ENCODE results near the gene PDIK1L.

Gene PDIK1L

GRCh38 chr1:26078286-26079177 is 33.1 kb upstream of the PDIK1L start:
- H3K36me3 ChIP-seq, result no peaks in the 10 kb centered on the region
- no peak for DNase-seq
- no peaks in the 10 kb centered on the region for H3K27me3 ChIP-seq
- H3K9me3 ChIP-seq, result no peaks in the 10 kb centered on the region
- H3K4me3 ChIP-seq (ENCODE audit: low read depth, low read length), result no peak overlapping the region
- TF ChIP-seq CTCF (IDR thresholded peaks at IDR 0.05; ENCODE audit: low read depth, low read length), result no peak
- no peaks in the 10 kb centered on the region for H3K4me1 ChIP-seq

GRCh38 chr1:26079178-26079563 is 32.5 kb upstream of the PDIK1L start:
- Histone ChIP-seq H3K4me3 (ENCODE audit: low read depth, low read length) (no peak overlapping the region), H3K9me3 (no peaks in the 10 kb centered on the region), H3K27me3 (no peaks in the 10 kb centered on the region), H3K4me1 (no peaks in the 10 kb centered on the region), H3K36me3 (no peaks in the 10 kb centered on the region)
- no peak for TF ChIP-seq CTCF (IDR thresholded peaks at IDR 0.05; ENCODE audit: low read depth, low read length)
- no peak for DNase-seq

- Histone ChIP-seq H3K27me3 (no peaks in the 10 kb centered on the region), H3K36me3 (no peaks in the 10 kb centered on the region), H3K4me1 (no peaks in the 10 kb centered on the region), H3K9me3 (no peaks in the 10 kb centered on the region), H3K4me3 (ENCODE audit: low read depth, low read length) (no peak overlapping the region)
- no peak for DNase-seq
- TF ChIP-seq CTCF (IDR thresholded peaks at IDR 0.05; ENCODE audit: low read depth, low read length), result no peak
Observed at GRCh38 chr1:26079960-26080814, 31.4 kb upstream of the PDIK1L start.

- no peak for DNase-seq
- Histone ChIP-seq H3K9me3 (no peaks in the 10 kb centered on the region), H3K27me3 (no peaks in the 10 kb centered on the region), H3K4me1 (no peaks in the 10 kb centered on the region), H3K4me3 (ENCODE audit: low read depth, low read length) (no peak overlapping the region), H3K36me3 (no peaks in the 10 kb centered on the region)
- no peak for TF ChIP-seq CTCF (IDR thresholded peaks at IDR 0.05; ENCODE audit: low read depth, low read length)
Observed at GRCh38 chr1:26081267-26082019, 30.2 kb upstream of the PDIK1L start.

GRCh38 chr1:26082020-26082350 is 29.6 kb upstream of the PDIK1L start:
- H3K27me3 ChIP-seq, result no peaks in the 10 kb centered on the region
- H3K9me3 ChIP-seq, result no peaks in the 10 kb centered on the region
- TF ChIP-seq CTCF (IDR thresholded peaks at IDR 0.05; ENCODE audit: low read depth, low read length), result no peak
- no peaks in the 10 kb centered on the region for H3K4me1 ChIP-seq
- H3K36me3 ChIP-seq, result no peaks in the 10 kb centered on the region
- no peak overlapping the region for H3K4me3 ChIP-seq (ENCODE audit: low read depth, low read length)
- no peak for DNase-seq
